GM21423 (cell line): ENCODE data around the gene SWAP70.
"Not testable (repeated sequence)": the region's sequence is repeated elsewhere in the genome, so short reads cannot be mapped to it uniquely, and the experiment has no call there.

Experiments
- ATAC-seq: cut with Tn5 transposase; IDR thresholded peaks from one replicate; pipeline ENCODE4 v1.9.1; 2021; ENCODE audit warnings: mild to moderate bottlenecking, moderate library complexity; ENCODE audit not compliant: unreplicated experiment

The SWAP70 gene

GRCh38 chr11:9719566-9720289 is 55.9 kb downstream of the SWAP70 start:
- ATAC-seq, result no peak

- ATAC-seq, result no peak
Observed at GRCh38 chr11:9720290-9720630, 56.4 kb downstream of the SWAP70 start.

- no peak for ATAC-seq
Observed at GRCh38 chr11:9722023-9722422, 58.1 kb downstream of the SWAP70 start.

- no peak for ATAC-seq
Observed at GRCh38 chr11:9722893-9723292, 59.0 kb downstream of the SWAP70 start.

- no peak for ATAC-seq
Observed at GRCh38 chr11:9726321-9727022, 62.6 kb downstream of the SWAP70 start.

GRCh38 chr11:9728058-9728457 is 64.2 kb downstream of the SWAP70 start:
- no peak for ATAC-seq

- no peak for ATAC-seq
Observed at GRCh38 chr11:9731256-9731655, 67.4 kb downstream of the SWAP70 start.

- ATAC-seq, result no peak
Observed at GRCh38 chr11:9732453-9732852, 68.6 kb downstream of the SWAP70 start.

- no peak for ATAC-seq
Observed at GRCh38 chr11:9733212-9733611, 69.3 kb downstream of the SWAP70 start.

GRCh38 chr11:9735236-9735635 is 71.4 kb downstream of the SWAP70 start:
- ATAC-seq, result no peak

GRCh38 chr11:9735919-9736318 is 72.0 kb downstream of the SWAP70 start:
- no peak for ATAC-seq

GRCh38 chr11:9736365-9736764 is 72.5 kb downstream of the SWAP70 start:
- ATAC-seq, result no peak

- ATAC-seq, result no peak
Observed at GRCh38 chr11:9738116-9738515, 74.2 kb downstream of the SWAP70 start.

GRCh38 chr11:9738707-9739106 is 74.8 kb downstream of the SWAP70 start:
- ATAC-seq, result no peak

- peak; percentile 67 for ATAC-seq
Observed at GRCh38 chr11:9739123-9739900, 75.4 kb downstream of the SWAP70 start.

- ATAC-seq, result no peak
Observed at GRCh38 chr11:9740202-9740883, 76.5 kb downstream of the SWAP70 start.

GRCh38 chr11:9741260-9741659 is 77.4 kb downstream of the SWAP70 start:
- no peak for ATAC-seq

- ATAC-seq, result not testable (repeated sequence)
Observed at GRCh38 chr11:9743512-9743911, 79.6 kb downstream of the SWAP70 start.

GRCh38 chr11:9745411-9746211 is 81.7 kb downstream of the SWAP70 start:
- ATAC-seq, result peak; percentile 51

- no peak for ATAC-seq
Observed at GRCh38 chr11:9747229-9747628, 83.4 kb downstream of the SWAP70 start.
